Calu3 (cell line): ENCODE data around the gene ASXL2. TPM values are rescaled to one million over a fixed set of nuclear protein-coding genes. Genes with fewer than 3 reads are reported as not detected.

Source experiments
- BruUV-seq: library from RNA; stranded (reverse); fragments of 400-500 nt; replicated peaks from 2 replicates; lab custom pipeline; 2021; lab: Mats Ljungman, UMichigan
- CTCF ChIA-PET: fragments of 300-600 bp; sonication (Branson Sonifier 250); formaldehyde crosslinking; loops from one replicate; lab custom pipeline; 2022; ENCODE audit warnings: antibody characterized with exemption; lab: Charles Lee
- DNase-seq: peaks from one replicate; pipeline ENCODE4 v3.0.0; 2022
- H3K27ac Mint-ChIP-seq: one replicate; pipeline ENCODE4 v1.8.0; 2022; ENCODE audit warnings: mixed read lengths; ENCODE audit not compliant: unreplicated experiment
- H3K27me3 Mint-ChIP-seq: one replicate; pipeline ENCODE4 v1.8.0; 2022; ENCODE audit warnings: mixed read lengths; ENCODE audit not compliant: unreplicated experiment
- H3K36me3 Mint-ChIP-seq: one replicate; pipeline ENCODE4 v1.8.0; 2022; ENCODE audit warnings: mild to moderate bottlenecking, moderate library complexity, mixed read lengths; ENCODE audit not compliant: insufficient read depth, unreplicated experiment
- H3K4me1 Mint-ChIP-seq: one replicate; pipeline ENCODE4 v1.8.0; 2022; ENCODE audit warnings: mild to moderate bottlenecking, low read depth, mixed read lengths; ENCODE audit not compliant: unreplicated experiment
- H3K4me3 Mint-ChIP-seq: one replicate; pipeline ENCODE4 v1.8.0; 2022; ENCODE audit warnings: mild to moderate bottlenecking, low read depth, moderate library complexity, mixed read lengths; ENCODE audit not compliant: unreplicated experiment
- H3K9me3 Mint-ChIP-seq: one replicate; pipeline ENCODE4 v1.8.0; 2022; ENCODE audit warnings: low read depth, mixed read lengths; ENCODE audit not compliant: unreplicated experiment
- CTCF ChIP-seq: fragments of 200-600 bp; IDR thresholded peaks from one replicate; pipeline ENCODE4 v1.8.0; 2022; ENCODE audit warnings: antibody characterized with exemption; ENCODE audit not compliant: unreplicated experiment
- intact Hi-C: fragments of 100-400 bp; cut with micrococcal nuclease; formaldehyde crosslinking; loops from one replicate; pipeline ENCODE4 v1.10.0; 2022; ENCODE audit not compliant: unreplicated experiment
- total RNA-seq: library from RNA; stranded (reverse); gene quantifications from 2 replicates; pipeline ENCODE4 v1.2.3, GENCODE V29; 2022

The ASXL2 gene
- total RNA-seq, 1 experiment from 2014 or later = 42.8 TPM

DNA sequence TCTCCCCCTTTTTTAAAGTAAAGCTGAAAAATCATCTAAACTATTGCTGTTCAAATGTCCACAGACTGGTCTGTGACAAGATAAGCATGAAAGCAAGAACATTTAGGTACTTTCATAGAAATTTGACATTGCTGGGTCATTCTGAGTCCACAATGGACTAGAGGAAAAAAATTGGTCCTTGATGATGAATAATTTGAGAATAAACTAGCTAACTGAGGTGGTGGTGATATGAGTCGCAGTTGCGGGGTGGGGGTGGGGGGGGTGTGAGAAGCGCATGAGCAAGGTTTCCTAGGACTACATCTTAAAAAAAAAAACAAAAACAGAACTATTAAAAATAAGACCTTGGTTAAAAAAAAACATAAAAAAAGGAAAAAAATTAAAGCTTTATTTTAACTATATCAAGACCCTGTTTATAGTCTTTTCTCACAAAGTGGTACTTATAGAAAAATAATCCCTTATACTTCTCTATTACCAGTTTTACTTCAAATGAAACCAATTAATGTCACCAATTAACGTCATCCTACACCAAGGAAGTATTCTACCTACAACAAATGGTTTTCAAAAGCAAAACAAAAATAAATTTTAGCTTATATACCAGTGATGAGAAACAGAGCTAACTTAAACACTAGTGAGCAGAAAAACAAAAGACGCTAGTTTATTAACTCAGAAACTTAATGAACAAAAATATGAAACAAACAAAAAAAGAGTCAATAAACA is 88.1 kb downstream of the ASXL2 start:
- no TSS peak for BruUV-seq
- no peaks in the 10 kb centered on the region for H3K27me3 Mint-ChIP-seq
- H3K9me3 Mint-ChIP-seq = no peaks in the 10 kb centered on the region
- no peak for TF ChIP-seq CTCF
- H3K4me3 Mint-ChIP-seq = no peak overlapping the region
- H3K27ac Mint-ChIP-seq = no peak overlapping the region
- CTCF ChIA-PET = interaction anchor here (0.7 kb wide), 1 partner anchor 183 kb away, joined by 3 read pairs; no protein-coding TSS in a partner anchor
- intact Hi-C loops = no loop called here
- no peaks in the 10 kb centered on the region for H3K36me3 Mint-ChIP-seq
- no peaks in the 10 kb centered on the region for H3K4me1 Mint-ChIP-seq
- no peak for DNase-seq

DNA sequence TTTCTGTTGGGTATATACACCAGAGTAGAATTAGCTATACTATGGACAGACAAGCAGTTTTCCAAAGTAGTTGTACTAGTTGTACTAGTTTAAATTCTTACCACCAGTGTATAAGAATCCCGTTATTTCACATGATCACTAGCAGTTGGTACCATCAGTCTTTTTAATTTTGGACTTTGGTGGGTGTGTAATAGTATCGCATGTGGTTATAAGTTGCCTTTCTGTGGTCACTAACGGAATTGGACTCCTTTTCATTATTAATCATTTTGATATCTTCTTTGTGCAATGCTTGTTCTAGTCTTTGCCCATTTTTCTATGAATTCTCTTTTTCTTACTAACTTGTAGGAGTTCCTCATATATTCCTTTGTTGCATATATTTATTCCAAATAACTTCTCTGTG is 89.8 kb downstream of the ASXL2 start:
- Mint-ChIP-seq H3K4me1 (no peaks in the 10 kb centered on the region), H3K4me3 (no peak overlapping the region), H3K36me3 (no peaks in the 10 kb centered on the region), H3K27ac (no peak overlapping the region), H3K9me3 (no peaks in the 10 kb centered on the region), H3K27me3 (no peaks in the 10 kb centered on the region)
- DNase-seq = no peak
- CTCF ChIA-PET = no interaction called here
- intact Hi-C loops = no loop called here
- no peak for TF ChIP-seq CTCF
- no TSS peak for BruUV-seq

GRCh38 chr2:25787020-25787419 is 91.3 kb downstream of the ASXL2 start:
- CTCF ChIA-PET = no interaction called here
- H3K27ac Mint-ChIP-seq = no peak overlapping the region
- BruUV-seq = no TSS peak

DNA sequence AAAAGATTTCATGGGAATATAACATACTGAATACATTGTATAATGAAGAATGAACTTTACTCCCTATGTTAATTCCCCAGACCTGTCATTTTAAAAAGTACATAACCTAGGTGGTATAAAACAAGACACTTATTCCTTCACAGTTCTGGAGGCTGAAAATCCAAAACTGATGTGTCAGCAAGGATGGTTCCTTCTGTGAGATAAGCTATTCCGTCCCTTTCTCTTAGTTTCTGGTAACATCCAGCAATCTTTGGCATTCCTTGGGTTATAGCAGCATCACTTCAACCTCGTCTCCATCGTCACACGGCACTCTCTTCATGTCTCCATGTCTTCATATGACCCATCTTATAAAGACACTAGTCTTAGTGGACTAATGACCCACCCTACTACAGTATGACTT is 93.9 kb downstream of the ASXL2 start:
- CTCF ChIA-PET = no interaction called here
- intact Hi-C loops = no loop called here
- no peaks in the 10 kb centered on the region for H3K27me3 Mint-ChIP-seq
- no peaks in the 10 kb centered on the region for H3K4me1 Mint-ChIP-seq
- H3K36me3 Mint-ChIP-seq = no peaks in the 10 kb centered on the region
- no peak for DNase-seq
- BruUV-seq = no TSS peak
- no peaks in the 10 kb centered on the region for H3K9me3 Mint-ChIP-seq
- H3K27ac Mint-ChIP-seq = no peak overlapping the region
- no peak for TF ChIP-seq CTCF
- no peak overlapping the region for H3K4me3 Mint-ChIP-seq

More at GRCh38 chr2:25787020-25787419, 91.3 kb downstream of the ASXL2 start:
- H3K27me3 Mint-ChIP-seq = no peaks in the 10 kb centered on the region
- no peak for DNase-seq
- H3K36me3 Mint-ChIP-seq = no peaks in the 10 kb centered on the region
- no peak for TF ChIP-seq CTCF
- H3K4me1 Mint-ChIP-seq = no peaks in the 10 kb centered on the region
- no peak overlapping the region for H3K4me3 Mint-ChIP-seq
- intact Hi-C loops = no loop called here
- H3K9me3 Mint-ChIP-seq = no peaks in the 10 kb centered on the region
